IMR-90 (cell line): ENCODE measurements around the gene LRRC36. TPM values are rescaled to one million over a fixed set of nuclear protein-coding genes. Genes with fewer than 3 reads are reported as not detected.

Experiments
- ATAC-seq: fragments of 200-7000 bp; cut with Tn5 transposase; 2 replicates; pipeline ENCODE4 v1.9.1; 2020; ENCODE audit warnings: low read depth, mild to moderate bottlenecking, moderate library complexity
- BruUV-seq: library from RNA; stranded (reverse); fragments of 400-500 nt; replicated peaks from 2 replicates; lab custom pipeline; 2021; lab: Mats Ljungman, UMichigan
- CTCF ChIA-PET: fragments of 300-600 bp; formaldehyde crosslinking; extraction: SDS; loops from one replicate; lab custom pipeline; 2021; ENCODE audit warnings: antibody characterized with exemption; lab: Yijun Ruan, JAX
- POLR2A ChIA-PET: fragments of 300-600 bp; sonication (Branson Sonifier 250); formaldehyde crosslinking; loops from one replicate; lab custom pipeline; 2022; ENCODE audit warnings: antibody characterized with exemption; ENCODE audit not compliant: unreplicated experiment; lab: Charles Lee
- DNase-seq: peaks from one replicate; pipeline ENCODE4 v3.0.0; 2013
- H2AFZ ChIP-seq: replicated peaks from 2 replicates; pipeline ENCODE3; 2013; ENCODE audit warnings: low read length, mild to moderate bottlenecking; ENCODE audit not compliant: poor library complexity
- H2AK5ac ChIP-seq: 2 replicates; pipeline ENCODE4 v1.6.1; 2013; ENCODE audit warnings: low read depth, low read length, inconsistent platforms
- H2AK9ac ChIP-seq: replicated peaks from 2 replicates; pipeline ENCODE3; 2013; ENCODE audit warnings: mild to moderate bottlenecking, low read depth, low read length, moderate library complexity; ENCODE audit not compliant: poor library complexity
- H2BK120ac ChIP-seq: 2 replicates; pipeline ENCODE4 v1.6.1; 2013; ENCODE audit warnings: low read depth, low read length, inconsistent platforms
- H2BK15ac ChIP-seq: 3 replicates; pipeline ENCODE4 v1.6.1; 2013; ENCODE audit warnings: low read depth, low read length, inconsistent platforms
- H2BK20ac ChIP-seq: 2 replicates; pipeline ENCODE4 v1.6.1; 2013; ENCODE audit warnings: low read depth, mild to moderate bottlenecking, inconsistent platforms, low read length, moderate library complexity
- H2BK5ac ChIP-seq: 2 replicates; pipeline ENCODE4 v1.6.1; 2013; ENCODE audit warnings: mild to moderate bottlenecking, low read depth, low read length, inconsistent platforms; ENCODE audit not compliant: poor library complexity, severe bottlenecking
- H3K14ac ChIP-seq: replicated peaks from 2 replicates; pipeline ENCODE4 v1.6.1; 2013; ENCODE audit warnings: low read depth, low read length, inconsistent platforms
- H3K18ac ChIP-seq: 2 replicates; pipeline ENCODE4 v1.6.1; 2013; ENCODE audit warnings: low read depth, low read length, control low read depth
- H3K23ac ChIP-seq: 2 replicates; pipeline ENCODE4 v1.6.1; 2013; ENCODE audit warnings: low read depth, low read length, inconsistent platforms
- H3K27ac ChIP-seq: 2 replicates; pipeline ENCODE4 v1.5.1; 2013; ENCODE audit warnings: mild to moderate bottlenecking, control low read depth, low read length; ENCODE audit not compliant: insufficient read depth
- H3K27me3 ChIP-seq: 2 replicates; pipeline ENCODE4 v1.6.1; 2013; ENCODE audit warnings: low read length; ENCODE audit not compliant: control insufficient read depth, insufficient read depth
- H3K36me3 ChIP-seq: 2 replicates; pipeline ENCODE4 v1.6.1; 2013; ENCODE audit warnings: low read length, mixed read lengths; ENCODE audit not compliant: control insufficient read depth, insufficient read depth
- H3K4ac ChIP-seq: 2 replicates; pipeline ENCODE4 v1.6.1; 2013; ENCODE audit warnings: low read depth, low read length, inconsistent platforms
- H3K4me1 ChIP-seq: 2 replicates; pipeline ENCODE4 v1.6.1; 2013; ENCODE audit warnings: low read length, mixed read lengths; ENCODE audit not compliant: control insufficient read depth, insufficient read depth
- H3K4me2 ChIP-seq: 2 replicates; pipeline ENCODE4 v1.6.1; 2013; ENCODE audit warnings: low read depth, mild to moderate bottlenecking, control low read depth, low read length, moderate library complexity
- H3K4me3 ChIP-seq: 2 replicates; pipeline ENCODE4 v1.5.1; 2013; ENCODE audit warnings: low read depth, mild to moderate bottlenecking, control low read depth, low read length, moderate library complexity; ENCODE audit not compliant: insufficient read depth
- H3K56ac ChIP-seq: 2 replicates; pipeline ENCODE4 v1.6.1; 2013; ENCODE audit warnings: low read length, inconsistent platforms; ENCODE audit not compliant: insufficient read depth; ENCODE audit errors: extremely low read depth
- H3K79me1 ChIP-seq, 2 experiments: 2 replicates each; pipeline ENCODE4 v1.6.1; 2013; ENCODE audit warnings: low read length in 2 of 2, inconsistent platforms in 1 of 2, low read depth in 1 of 2
- H3K9ac ChIP-seq: 2 replicates; pipeline ENCODE4 v1.6.1; 2013; ENCODE audit warnings: low read depth, low read length, control low read depth
- H3K9me1 ChIP-seq: 2 replicates; pipeline ENCODE4 v1.6.1; 2013; ENCODE audit warnings: low read length, inconsistent platforms; ENCODE audit not compliant: insufficient read depth
- H3K9me3 ChIP-seq: 2 replicates; pipeline ENCODE4 v1.6.1; 2013; ENCODE audit warnings: low read length; ENCODE audit not compliant: control insufficient read depth, insufficient read depth
- H4K20me1 ChIP-seq: 2 replicates; pipeline ENCODE4 v1.6.1; 2013; ENCODE audit warnings: low read length, inconsistent platforms; ENCODE audit not compliant: insufficient read depth
- H4K5ac ChIP-seq: 2 replicates; pipeline ENCODE4 v1.6.1; 2013; ENCODE audit warnings: mild to moderate bottlenecking, low read depth, low read length, control low read depth
- H4K8ac ChIP-seq, 2 experiments: 2 replicates each; pipeline ENCODE4 v1.6.1; 2013; ENCODE audit warnings: low read depth in 2 of 2, low read length in 2 of 2, control low read depth in 1 of 2, inconsistent platforms in 1 of 2
- H4K91ac ChIP-seq: 2 replicates; pipeline ENCODE4 v1.6.1; 2013; ENCODE audit warnings: low read depth, low read length, inconsistent platforms; ENCODE audit not compliant: insufficient read depth
- RCOR1 ChIP-seq: IDR thresholded peaks from 2 replicates; pipeline ENCODE4 v1.6.1; 2012; ENCODE audit warnings: mild to moderate bottlenecking, low read length, improper control_type of control experiment; ENCODE audit not compliant: insufficient replicate concordance
- WGBS, 2 experiments: methylation state at CpG; one replicate each; pipeline versions ENCODE4 v1.1.5 to v1.1.7; 2013; ENCODE audit warnings: missing lambda C conversion rate in 2 of 2; ENCODE audit not compliant: insufficient read length in 1 of 2; ENCODE audit errors: extremely low coverage in 2 of 2; 5-methylcytosine and 5-hydroxymethylcytosine counted together
- dilution Hi-C: fragments of 300-500 bp; cut with HindIII; formaldehyde crosslinking; loops from one replicate; pipeline ENCODE4 v1.14.3; 2018; ENCODE audit warnings: low sequenced_read_pairs; ENCODE audit not compliant: unreplicated experiment
- in situ Hi-C: fragments of 300-500 bp; cut with MboI; formaldehyde crosslinking; loops from 3 replicates; pipeline ENCODE4 v1.14.3; 2019; ENCODE audit warnings: low sequenced_read_pairs, inconsistent platforms, mixed read lengths
- intact Hi-C: fragments of 100-400 bp; cut with micrococcal nuclease; formaldehyde crosslinking; loops from 2 replicates; pipeline ENCODE4 v1.10.0; 2022
- polyA plus RNA-seq, 3 experiments: library from polyadenylated mRNA; depleted of rRNA; stranded (reverse); fragments of >200 nt; gene quantifications; 2 replicates each; pipeline ENCODE4 v1.2.3, GENCODE V29; 2012; ENCODE audit warnings: low replicate concordance in 1 of 3
- total RNA-seq: library from RNA; depleted of rRNA; stranded (reverse); fragments of >200 nt; gene quantifications from 2 replicates; pipeline ENCODE4 v1.2.3, GENCODE V29; 2012

LRRC36 gene
- total and polyA plus RNA-seq, 2 of the 4 experiments (the other 2 are of a cell fraction), result 0.18 to 0.29 TPM

DNA sequence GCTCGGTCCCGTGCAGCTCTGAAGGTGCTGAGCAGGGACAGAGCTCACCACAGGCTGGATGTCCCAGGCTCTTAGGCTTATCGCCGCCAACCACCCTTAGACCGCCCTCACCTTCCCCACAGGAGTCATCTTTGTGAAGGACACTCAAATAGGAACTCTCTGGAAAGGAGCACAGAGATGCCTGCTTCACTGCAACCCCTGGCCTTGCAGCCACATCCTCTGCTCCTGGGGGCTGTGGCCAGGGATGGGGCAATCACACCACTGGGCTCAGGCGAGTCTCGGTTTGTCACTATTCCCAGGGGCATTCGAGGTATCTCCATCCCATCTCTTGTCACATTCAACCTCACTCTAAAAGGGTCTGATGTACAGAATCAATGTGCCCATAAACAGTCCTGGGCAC, 78.7 kb downstream of the LRRC36 start:
- no peak overlapping the region for H3K14ac ChIP-seq
- no peak overlapping the region for H2BK15ac ChIP-seq
- H3K56ac ChIP-seq, result no peak overlapping the region
- no peak overlapping the region for H3K4me3 ChIP-seq
- WGBS, 2 experiments, result no CpG with 5 or more reads among the region's 8 CpGs
- dilution Hi-C loops (no loop called here), in situ Hi-C loops (no loop called here), intact Hi-C loops (no loop called here)
- no peak overlapping the region for H4K5ac ChIP-seq
- no peak overlapping the region for H2AK5ac ChIP-seq
- ATAC-seq (no peak), DNase-seq (no peak)
- no peak for TF ChIP-seq RCOR1
- no peak overlapping the region for H2AFZ ChIP-seq
- H3K4me2 ChIP-seq, result no peak overlapping the region
- H3K9me3 ChIP-seq, result no peaks in the 10 kb centered on the region
- BruUV-seq, result no TSS peak
- H2BK5ac ChIP-seq, result no peak overlapping the region
- H3K4ac ChIP-seq, result no peak overlapping the region; the same call in 1 of the 2 replicates
- no peak overlapping the region for H2AK9ac ChIP-seq
- no peak overlapping the region for H4K8ac ChIP-seq
- H3K27ac ChIP-seq, result no peak overlapping the region
- H3K36me3 ChIP-seq, result no peaks in the 10 kb centered on the region
- ChIA-PET POLR2A (no interaction called here), CTCF (interaction anchor here (0.6 kb wide), 1 partner anchor 93 kb away, joined by 4 read pairs; no protein-coding TSS in a partner anchor)
- H3K9ac ChIP-seq, result no peak overlapping the region
- H3K18ac ChIP-seq, result no peak overlapping the region
- no peak overlapping the region for H4K91ac ChIP-seq
- no peak overlapping the region for H2BK20ac ChIP-seq
- no peaks in the 10 kb centered on the region for H4K20me1 ChIP-seq
- no peaks in the 10 kb centered on the region for H3K27me3 ChIP-seq
- peaks cover 17% of the 10 kb centered on the region for H3K4me1 ChIP-seq
- no peak overlapping the region for H2BK120ac ChIP-seq
- peaks cover 12% of the 10 kb centered on the region for H3K9me1 ChIP-seq
- peaks cover 0 to 10% of the 10 kb centered on the region in 2 experiments; a peak in 2 of 4 replicates for H3K79me1 ChIP-seq
- H3K23ac ChIP-seq, result 0 out of 2 replicates have a peak overlapping the region, but pooled peaks have one; percentile 23
